NCI-H510A treated with DMSO at 0.1 percent for 48 hours (cell line): ENCODE data around the gene INPP5D.
"Not testable (repeated sequence)": the region's sequence is repeated elsewhere in the genome, so short reads cannot be mapped to it uniquely, and the experiment has no call there.

Experiments
- DNase-seq: peaks from one replicate; lab custom pipeline; 2025; lab: John Stamatoyannopoulos, UW

The INPP5D gene

GRCh38 chr2:233174137-233174536 lies 114.0 kb downstream of the INPP5D start:
- no peak for DNase-seq

- DNase-seq = no peak
Observed at GRCh38 chr2:233178994-233179847, 119.1 kb downstream of the INPP5D start.

- no peak for DNase-seq
Observed at GRCh38 chr2:233179848-233180366, 119.8 kb downstream of the INPP5D start.

- no peak for DNase-seq
Observed at GRCh38 chr2:233183869-233184418, 123.8 kb downstream of the INPP5D start.

DNA sequence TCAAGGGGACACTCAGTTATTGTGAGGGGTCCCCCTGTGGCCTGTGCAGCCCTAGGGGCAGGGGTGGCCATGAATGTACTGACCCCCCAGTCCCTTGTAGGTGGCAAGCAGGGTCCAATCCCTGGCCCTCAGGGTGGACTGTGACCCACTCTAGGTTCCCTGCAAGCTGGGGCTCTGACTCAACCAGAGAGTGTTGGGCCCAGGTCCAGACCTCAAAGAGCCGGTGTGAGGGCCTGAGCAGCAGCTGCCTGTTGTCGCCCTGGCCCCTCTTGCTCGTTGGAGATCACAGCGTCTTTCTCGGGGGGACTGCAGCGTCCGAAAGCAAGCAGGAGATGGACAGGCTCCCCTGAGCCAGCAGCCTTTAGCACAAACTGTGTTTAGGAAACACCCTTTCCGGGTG lies 124.5 kb downstream of the INPP5D start:
- no peak for DNase-seq

GRCh38 chr2:233185330-233185729 lies 125.2 kb downstream of the INPP5D start:
- no peak for DNase-seq

DNA sequence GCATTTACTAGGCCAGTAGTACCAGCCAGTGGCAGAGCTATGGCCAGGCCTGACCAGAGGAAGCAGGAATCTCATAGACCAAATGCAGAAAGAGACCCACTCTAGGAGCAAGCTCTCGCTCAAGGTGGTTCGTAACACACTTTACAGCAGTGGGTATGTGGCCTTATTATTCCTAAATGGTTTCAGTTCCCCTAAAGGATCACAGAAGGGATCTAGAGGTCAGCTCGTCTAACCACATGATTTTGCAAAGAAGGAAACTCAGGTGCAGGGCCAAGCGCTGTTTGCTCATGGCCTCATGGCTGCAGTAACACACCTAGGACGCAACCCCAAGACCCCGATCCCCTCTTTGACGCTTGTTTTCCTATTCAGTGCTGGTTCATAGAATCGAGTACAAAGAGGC lies 125.8 kb downstream of the INPP5D start:
- no peak for DNase-seq

DNA sequence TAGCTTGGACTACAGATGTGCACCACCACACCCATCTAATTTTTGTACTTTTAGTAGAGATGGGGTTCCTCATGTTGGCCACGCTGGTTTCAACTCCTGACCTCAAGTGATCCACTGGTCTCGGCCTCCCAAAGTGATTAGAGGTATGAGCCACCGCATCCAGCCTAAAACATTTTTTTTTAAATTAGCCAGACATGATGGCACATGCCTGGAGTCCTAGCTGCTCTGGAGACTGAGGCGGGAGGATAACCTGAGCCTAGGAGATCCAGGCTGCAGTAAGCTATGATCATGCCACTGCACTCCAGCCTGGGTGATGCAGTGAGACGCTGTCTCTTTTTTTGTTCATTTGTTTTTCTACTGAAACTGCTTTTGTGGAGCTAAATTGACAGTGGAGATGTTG lies 126.7 kb downstream of the INPP5D start:
- DNase-seq = no peak

GRCh38 chr2:233189025-233189424 lies 128.9 kb downstream of the INPP5D start:
- no peak for DNase-seq

DNA sequence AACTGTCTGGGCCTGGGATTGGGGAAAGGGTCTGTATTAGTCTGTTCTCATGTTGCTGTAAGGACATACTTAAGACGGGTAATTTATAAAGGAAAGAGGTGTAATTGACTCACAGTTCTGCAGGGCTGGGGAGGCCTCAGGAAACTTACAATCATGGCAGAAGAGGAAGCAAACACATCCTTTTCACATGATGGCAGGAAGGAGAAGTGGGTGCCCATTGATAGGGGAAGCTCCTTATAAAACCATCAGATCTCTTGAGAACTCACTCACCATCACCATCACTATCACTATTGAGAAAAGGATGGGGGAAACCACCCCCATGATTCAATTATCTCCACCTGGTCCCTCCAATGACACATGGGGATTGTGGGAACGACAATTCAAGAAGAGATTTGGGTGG lies 130.9 kb downstream of the INPP5D start:
- DNase-seq = not testable (repeated sequence)

DNA sequence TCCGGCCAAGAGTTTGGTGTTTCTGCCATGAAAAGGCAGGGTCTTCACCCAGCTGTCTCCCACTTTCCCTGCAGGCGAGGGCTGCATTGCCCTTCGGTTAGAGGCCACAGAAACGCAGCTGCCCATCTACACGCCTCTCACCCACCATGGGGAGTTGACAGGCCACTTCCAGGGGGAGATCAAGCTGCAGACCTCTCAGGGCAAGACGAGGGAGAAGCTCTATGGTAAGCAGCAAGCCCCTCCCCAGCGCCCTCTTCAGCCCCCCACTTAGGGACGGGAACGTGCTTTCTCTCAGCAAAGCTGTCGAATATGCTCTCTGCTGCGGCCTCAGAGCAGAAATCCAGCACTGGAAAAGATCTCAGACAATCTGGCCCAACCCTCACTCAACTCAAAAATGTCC lies 133.6 kb downstream of the INPP5D start:
- DNase-seq = no peak

DNA sequence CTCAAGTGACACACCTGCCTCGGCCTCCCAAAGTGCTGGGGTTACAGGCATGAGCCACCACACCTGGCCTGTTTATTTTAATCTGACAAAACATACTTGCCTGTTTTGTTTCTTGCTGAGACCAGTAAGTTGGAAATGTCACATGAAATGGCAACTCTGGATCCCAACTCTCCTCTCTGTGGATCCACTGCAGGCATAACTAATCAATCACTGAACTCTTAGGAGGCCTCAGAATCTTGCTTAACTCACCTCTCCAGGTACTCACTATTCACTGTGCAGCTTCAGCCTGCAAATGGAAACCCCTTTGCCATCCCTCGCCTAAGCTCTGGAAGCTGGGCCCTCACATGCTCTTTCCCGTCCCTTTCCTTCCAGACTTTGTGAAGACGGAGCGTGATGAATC lies 134.9 kb downstream of the INPP5D start:
- DNase-seq = no peak

GRCh38 chr2:233197022-233197421 lies 136.9 kb downstream of the INPP5D start:
- no peak for DNase-seq

DNA sequence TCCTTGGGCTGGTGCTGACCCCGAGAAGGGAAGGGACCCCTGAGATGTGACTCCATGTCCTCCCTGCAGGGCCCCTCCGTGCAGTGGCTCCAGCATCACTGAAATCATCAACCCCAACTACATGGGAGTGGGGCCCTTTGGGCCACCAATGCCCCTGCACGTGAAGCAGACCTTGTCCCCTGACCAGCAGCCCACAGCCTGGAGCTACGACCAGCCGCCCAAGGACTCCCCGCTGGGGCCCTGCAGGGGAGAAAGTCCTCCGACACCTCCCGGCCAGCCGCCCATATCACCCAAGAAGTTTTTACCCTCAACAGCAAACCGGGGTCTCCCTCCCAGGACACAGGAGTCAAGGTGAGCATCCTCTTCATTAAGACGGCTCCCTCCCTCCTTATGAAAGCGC lies 137.9 kb downstream of the INPP5D start:
- DNase-seq = no peak

DNA sequence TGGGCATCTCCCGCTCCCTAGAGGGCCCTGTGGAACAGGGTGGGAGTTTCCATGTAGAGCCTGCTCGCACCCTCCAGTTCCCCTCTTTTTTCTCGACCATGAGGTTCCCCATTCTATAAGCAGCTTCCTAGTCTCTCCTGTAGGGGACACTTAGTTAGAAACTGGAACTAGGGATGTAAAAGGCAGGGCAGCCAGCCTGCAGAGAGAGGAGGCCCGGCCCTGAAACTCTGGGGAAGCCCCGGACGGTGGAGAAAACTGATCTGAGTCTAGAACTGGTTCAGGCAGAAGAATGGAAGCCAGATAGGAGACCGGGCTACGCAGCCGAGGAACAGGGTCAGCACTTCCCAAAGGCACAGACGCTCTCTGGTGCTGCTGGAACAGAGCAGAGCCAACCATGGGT lies 139.7 kb downstream of the INPP5D start:
- no peak for DNase-seq

- not testable (repeated sequence) for DNase-seq
Observed at GRCh38 chr2:233200790-233201189, 140.6 kb downstream of the INPP5D start.

DNA sequence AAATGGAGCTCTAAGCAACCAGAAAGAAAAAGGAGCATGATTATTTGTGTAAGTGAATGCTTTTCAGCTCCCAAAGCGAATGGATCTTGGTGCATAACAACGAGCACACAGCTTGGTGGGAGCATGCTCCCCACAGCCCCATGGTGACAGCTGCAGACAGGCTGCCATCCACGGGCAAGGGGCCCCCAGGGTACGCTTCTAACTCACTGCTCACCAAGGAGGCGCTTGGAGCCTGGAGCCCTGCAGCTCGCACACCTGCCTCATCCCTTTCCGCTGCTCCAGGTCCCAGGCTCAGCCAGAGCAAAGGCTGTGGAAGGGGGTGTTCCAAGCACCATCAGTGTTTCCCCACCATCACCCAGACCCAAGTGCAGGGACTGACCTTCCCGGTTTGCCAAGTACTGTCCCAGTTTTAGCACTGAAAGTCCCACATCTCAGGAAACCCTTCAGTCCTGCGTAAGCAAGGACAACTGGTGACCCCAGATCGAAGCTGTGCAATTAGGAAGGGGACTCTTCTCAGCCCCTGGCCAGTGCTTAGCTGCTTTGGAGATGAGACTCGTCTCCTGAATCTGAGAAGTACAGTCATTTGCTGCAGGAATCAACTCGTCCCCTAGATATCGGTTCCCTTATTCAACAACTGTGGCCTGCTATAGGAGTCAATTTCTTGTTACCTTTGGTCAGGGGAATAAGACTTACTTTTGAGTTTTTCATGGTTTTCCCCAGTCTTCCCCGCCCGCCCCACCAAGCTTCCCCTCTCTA lies 141.3 kb downstream of the INPP5D start:
- no peak for DNase-seq

GRCh38 chr2:233202531-233202944 lies 142.4 kb downstream of the INPP5D start:
- DNase-seq = no peak

DNA sequence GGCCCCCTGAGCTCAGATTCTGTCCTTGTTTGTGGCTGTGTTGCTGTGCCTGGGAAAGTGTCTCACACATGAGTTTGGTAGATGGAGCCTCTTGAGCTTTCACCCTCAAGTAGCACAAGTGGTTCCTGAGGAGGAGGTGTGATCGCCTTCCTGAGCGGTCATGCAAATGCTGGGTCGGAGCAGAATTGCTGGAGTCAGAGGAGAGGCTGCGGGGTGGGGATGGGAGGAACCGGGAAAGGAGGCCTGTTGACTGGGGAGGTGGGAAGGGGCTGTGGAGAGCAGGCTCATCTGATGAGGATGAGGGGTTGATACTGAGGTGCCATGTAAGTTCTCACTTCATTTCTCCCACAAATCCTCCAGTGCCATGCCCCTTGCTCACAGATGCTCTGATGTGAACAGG lies 142.9 kb downstream of the INPP5D start:
- DNase-seq = no peak

DNA sequence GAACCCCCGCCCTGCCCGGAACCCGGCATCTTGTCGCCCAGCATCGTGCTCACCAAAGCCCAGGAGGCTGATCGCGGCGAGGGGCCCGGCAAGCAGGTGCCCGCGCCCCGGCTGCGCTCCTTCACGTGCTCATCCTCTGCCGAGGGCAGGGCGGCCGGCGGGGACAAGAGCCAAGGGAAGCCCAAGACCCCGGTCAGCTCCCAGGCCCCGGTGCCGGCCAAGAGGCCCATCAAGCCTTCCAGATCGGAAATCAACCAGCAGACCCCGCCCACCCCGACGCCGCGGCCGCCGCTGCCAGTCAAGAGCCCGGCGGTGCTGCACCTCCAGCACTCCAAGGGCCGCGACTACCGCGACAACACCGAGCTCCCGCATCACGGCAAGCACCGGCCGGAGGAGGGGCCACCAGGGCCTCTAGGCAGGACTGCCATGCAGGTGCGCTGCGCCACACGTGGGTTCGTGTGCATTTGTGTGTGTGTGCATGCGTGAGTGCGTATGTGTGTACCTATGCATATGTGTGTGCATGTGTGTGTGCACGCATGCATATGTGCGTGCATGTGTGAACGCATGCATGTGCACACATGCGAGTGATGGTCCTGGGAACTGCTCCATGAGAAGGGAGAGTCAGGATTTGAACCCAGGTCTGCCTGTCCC lies 144.3 kb downstream of the INPP5D start:
- DNase-seq = no peak

GRCh38 chr2:233208382-233209116 lies 148.4 kb downstream of the INPP5D start:
- no peak for DNase-seq

GRCh38 chr2:233209117-233209532 lies 149.0 kb downstream of the INPP5D start:
- DNase-seq = no peak
